Inferior parietal cortex (tissue), 1 donor: Measurements from ENCODE around the gene MYOM1.
A peak's percentile ranks its signal among the peaks of the same experiment; 100 is the strongest.

Source experiments
- DNase-seq: peaks from one replicate; pipeline ENCODE4 v3.0.0-alpha.2; 2016; ENCODE audit errors: extremely low spot score

MYOM1 gene

DNA sequence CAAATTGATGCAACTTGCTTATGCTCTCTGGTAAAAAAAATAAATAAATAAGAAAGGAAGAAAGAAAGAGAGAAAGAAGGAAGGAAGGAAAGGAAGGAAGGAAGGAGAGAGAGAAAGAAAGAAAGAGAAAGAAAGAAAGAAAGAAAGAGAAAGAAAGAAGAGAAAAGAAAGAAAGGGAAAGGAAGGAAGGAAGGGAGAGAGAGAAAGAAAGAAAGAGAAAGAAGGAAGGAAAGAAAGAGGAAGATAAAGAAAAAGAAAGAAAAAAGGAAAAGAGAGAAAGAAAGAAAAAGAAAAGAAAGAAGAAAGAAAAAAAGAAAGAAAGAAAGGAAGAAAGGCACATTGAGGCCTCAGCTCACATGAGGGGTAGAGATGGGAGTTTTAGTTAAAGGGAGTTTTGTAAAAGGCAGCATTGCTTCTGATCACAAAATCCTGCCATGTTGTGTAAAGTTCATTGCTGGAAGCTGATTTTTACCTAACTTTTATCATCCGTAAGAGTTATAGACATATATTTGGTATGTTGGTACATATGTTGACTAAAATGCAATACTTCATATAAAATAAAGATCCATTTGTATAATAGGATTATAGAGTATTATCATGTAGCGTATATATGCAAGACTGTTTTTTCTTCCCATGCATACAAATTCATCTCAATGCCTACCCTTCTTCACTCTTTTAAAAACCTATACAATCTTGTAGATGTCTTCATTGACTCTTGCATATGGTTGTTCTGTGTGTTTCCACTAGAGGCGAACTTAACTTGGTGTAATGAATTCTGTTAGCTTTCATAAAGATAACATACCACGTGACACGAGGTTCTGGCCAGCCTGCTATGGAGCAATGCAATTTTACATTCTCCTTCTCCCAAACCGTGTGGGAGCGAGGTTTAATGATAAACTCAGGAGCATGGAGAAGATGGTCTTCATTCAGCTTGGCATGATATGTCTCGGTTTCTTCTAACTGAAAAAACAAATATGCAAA, 32.8 kb downstream of the MYOM1 start:
- no peak for DNase-seq

DNA sequence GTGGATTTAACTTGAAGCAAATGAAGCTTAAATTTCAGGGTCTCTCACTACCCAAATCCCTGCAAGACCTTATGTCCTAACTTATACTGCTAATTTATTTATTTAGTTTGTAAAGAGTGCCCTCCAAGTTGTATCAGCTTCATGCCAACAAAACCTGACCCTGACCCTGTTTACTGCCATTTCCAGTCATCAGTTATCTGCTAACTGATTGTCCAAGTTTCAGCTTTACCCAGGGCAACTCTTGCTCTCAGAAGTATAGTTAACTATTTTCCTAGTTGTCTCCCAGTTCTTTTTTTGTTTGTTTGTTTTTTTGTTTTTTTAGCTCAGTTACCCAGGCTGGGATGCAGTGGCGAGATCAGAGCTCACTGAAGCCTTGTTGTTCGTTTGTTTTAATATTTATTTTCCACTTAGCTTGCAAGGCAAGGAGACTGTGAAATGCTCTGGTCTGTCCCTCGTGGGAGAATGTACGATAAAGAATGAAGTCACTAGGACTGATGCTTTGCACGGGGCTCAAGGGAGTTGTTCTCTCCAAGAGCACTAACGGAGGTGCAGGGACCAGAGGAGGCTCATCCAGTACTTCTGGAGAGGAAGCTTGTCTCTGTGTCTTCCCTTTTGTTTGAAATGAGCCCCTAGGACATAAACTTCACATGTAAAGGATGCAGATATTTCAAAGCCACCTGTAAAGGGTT, 35.3 kb downstream of the MYOM1 start:
- DNase-seq = no peak

- no peak for DNase-seq
These were observed 36.6 kb downstream of the MYOM1 start for GRCh38 chr18:3183103-3183717.

DNA sequence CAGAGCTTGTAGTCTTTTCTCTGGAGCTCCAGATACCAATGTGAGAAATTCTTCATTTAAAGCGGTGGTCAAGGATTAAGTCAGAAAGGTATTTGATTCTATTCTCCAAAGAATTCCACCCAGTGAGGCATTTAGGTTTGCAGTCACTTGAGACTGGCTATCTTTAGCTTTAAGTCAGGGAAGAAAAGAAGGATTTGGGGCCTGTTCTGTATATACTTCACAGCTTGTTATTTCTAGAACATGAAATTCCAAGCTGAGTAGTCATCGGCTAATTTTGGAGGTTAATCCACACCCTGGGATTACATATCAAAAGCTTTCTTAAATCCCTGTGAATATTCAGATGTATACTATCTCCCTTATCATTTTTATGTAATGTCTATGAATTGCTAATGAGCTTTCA, 39.4 kb downstream of the MYOM1 start:
- no peak for DNase-seq

GRCh38 chr18:3179430-3180089, 40.2 kb downstream of the MYOM1 start:
- DNase-seq = no peak

DNA sequence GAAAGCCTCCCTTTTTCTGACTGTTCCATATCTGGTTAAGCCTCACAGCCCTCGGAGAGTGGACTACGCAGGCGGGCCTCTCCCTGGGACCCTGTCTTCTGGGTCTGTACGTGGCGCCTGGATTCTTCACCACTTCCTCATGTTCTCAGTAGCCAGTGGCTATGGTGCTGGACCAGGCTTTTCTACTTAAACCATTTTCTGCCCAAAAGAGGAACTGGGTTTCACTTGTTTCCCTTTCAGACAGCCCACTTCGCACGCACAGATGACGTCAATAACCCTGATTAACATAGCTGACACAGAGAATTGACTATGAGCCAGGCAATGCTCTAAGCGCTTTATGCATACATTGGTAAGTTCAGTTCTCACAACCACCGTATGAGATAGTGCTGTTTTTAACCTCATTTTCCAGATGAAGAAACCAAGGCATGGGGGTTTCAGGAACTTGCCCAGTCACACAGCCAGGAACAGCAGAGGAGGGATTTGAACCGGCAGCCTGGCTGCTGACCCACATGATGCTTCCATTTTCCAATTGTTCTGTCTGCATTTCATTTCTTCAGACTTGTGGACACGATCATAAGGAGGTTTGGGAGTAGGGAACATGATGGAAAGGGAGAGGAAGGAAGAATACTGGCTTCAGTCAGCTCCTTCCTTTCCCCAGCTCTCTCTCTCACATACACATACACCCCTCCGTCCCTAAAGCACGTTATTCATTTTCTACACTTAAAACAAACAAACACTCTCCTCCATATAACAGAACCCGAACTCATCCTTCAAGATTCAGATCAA, 41.7 kb downstream of the MYOM1 start:
- DNase-seq = peak; percentile 32

DNA sequence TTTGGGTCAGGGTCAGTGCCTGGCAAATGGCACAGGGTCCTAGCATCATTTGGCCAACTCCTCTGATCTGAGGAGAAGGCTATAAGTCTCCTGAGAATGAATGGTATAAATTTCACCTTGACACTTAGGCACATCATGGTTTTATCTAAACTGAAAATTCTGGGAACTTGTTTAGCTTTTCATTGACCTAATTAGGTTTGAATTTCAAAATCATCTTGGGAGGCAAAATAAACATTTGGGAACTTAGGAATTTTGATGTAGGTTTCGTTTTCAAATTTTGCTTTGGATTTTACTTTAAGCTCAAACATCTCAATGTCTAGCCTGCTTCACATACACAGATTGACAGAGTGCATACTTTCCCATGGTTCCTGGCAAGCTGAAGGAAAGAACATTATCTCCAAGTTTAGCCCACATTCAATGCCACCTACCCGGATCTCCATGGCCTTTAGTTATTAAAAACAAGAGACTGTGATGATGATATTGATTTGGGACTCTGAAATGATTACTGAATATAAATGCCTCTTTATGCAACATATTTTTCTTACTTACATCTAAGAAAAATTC, 44.5 kb downstream of the MYOM1 start:
- DNase-seq = no peak

DNA sequence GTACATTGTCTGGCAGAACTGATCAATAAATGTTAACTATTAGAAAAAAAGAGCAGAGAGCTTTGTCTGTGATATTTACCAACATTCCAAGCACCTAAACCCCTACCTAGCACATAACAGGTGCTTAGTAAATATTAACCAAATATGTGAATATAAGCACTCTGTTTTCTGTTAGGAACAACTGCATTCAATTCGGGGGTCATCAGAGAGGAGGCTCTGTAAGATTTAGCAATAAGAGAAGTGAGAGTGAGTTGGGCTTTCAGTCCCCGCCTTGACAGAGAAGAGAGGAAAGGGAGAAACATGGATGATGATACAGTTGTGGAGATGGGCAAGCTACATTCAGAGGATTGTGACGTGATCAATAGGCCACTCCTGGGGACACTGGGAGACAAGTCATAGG, 47.7 kb downstream of the MYOM1 start:
- DNase-seq = no peak

- no peak for DNase-seq
These were observed 48.1 kb downstream of the MYOM1 start for GRCh38 chr18:3171631-3172030.

- DNase-seq = no peak
These were observed 49.2 kb downstream of the MYOM1 start for GRCh38 chr18:3170441-3171161.

- no peak for DNase-seq
These were observed 55.4 kb downstream of the MYOM1 start for GRCh38 chr18:3164381-3164780.

- no peak for DNase-seq
These were observed 55.8 kb downstream of the MYOM1 start for GRCh38 chr18:3163968-3164367.

- no peak for DNase-seq
These were observed 57.6 kb downstream of the MYOM1 start for GRCh38 chr18:3162181-3162580.

DNA sequence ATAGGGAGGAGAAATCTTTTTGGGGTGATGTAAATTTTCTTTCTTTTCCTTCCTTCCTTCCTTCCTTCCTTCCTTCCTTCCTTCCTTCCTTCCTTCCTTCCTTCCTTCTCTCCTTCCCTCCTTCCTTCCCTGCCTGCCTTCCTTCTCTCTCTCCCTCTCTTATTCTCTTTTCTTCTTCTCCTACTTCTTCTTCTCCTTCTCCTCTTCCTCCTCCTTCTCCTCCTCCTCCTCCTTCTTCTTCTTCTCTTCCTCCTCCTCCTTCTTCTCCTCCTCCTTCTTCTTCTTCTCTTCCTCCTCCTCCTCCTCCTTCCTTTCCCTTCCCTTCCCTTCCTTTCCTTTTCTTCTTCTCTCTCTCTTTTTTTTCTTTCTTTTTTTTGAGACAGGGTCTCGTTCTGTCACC, 59.9 kb downstream of the MYOM1 start:
- no peak for DNase-seq

- no peak for DNase-seq
These were observed 62.2 kb downstream of the MYOM1 start for GRCh38 chr18:3157606-3158005.

GRCh38 chr18:3157086-3157485, 62.7 kb downstream of the MYOM1 start:
- no peak for DNase-seq

DNA sequence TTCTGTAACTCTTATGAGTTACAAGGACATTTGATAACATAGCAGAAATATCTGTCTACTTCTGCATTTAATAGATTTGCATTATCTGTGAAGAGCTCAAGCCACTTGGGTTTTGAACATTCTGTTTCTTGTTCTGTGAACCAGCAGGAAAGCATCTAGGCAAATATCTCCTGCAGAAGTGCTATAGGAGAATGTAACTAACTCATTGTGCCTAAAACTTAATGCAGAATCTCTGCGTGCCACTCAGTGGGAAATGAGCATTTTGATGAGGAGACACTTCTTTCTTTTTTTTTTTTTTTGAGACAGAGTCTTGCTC, 63.5 kb downstream of the MYOM1 start:
- DNase-seq = no peak

- no peak for DNase-seq
These were observed 65.6 kb downstream of the MYOM1 start for GRCh38 chr18:3154214-3154613.

- no peak for DNase-seq
These were observed 66.6 kb downstream of the MYOM1 start for GRCh38 chr18:3153107-3153704.

DNA sequence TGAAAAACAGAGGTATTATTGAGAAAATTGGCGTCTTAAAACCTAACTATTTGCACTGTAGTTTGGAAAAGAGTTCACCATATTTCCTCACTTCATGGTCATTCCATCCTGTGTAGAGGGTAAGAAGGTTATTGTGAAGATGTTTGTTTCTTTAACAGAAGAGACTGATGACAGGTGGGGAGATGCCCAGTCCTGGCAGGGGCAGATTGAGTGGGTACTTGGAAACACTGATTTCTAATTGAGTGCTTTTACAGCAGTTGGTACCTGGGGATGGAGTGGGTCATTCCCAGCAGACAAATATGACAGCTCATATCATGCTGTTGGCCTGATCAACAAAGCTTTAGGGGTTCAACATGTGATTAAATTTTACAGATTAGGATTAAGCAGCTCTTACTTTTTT, 67.5 kb downstream of the MYOM1 start:
- no peak for DNase-seq
